Effector CD4-positive, alpha-beta T cell (primary cell): ENCODE measurements around the gene ASCC3.
"Not testable (repeated sequence)": the region's sequence is repeated elsewhere in the genome, so short reads cannot be mapped to it uniquely, and the experiment has no call there.

Experiments
- DNase-seq: peaks from one replicate; pipeline ENCODE4 v3.0.0-alpha.2; 2020

The ASCC3 gene

DNA sequence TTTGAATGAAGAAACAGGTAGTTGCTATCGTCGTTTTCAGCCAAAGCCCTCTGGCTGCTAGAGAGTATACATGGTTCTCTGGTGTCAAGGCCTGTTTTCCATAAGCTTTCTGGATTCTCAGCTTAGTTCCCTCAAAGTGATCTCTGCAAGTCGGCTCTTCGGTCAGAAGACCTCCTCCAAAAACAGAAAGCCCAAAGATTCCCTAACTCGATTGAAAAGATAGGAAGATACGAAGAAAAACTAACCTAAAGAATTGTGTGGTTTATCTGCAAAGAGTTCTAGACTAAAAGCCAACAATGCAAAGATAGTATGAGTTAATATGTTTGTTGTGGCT lies 545 bp upstream of the ASCC3 start:
- no peak for DNase-seq

DNA sequence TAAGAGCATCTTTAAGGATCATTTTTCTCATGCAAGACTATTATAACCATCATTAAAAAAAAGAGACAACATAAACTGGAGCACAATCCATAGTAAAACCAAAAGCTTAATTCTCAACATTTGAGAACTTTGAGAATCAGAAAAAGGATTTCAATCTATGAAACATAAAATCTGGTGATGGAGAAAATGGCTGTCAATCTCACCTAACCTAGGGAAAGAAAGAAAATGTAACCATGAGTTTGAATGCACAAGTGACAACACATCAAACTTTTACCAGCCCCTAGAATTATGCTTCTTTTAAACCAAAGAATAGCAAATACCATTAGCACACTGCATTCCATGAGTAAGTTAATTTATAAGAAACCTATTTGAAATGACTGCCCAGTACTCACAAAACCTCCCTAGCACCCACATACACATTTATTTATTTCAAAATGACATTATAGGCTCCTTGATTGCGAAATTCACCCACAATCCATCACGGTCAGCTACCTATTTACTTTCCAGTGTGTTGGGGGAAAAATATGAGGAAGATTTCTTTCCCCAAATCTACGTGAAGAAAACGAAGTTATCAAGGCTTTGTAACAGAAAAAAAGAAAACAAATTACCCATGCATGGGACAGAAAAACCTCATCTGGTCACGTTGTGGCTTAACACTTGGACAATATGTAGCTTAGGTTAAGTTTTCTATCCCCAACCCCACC lies 828 bp downstream of the ASCC3 start:
- DNase-seq, result no peak

DNA sequence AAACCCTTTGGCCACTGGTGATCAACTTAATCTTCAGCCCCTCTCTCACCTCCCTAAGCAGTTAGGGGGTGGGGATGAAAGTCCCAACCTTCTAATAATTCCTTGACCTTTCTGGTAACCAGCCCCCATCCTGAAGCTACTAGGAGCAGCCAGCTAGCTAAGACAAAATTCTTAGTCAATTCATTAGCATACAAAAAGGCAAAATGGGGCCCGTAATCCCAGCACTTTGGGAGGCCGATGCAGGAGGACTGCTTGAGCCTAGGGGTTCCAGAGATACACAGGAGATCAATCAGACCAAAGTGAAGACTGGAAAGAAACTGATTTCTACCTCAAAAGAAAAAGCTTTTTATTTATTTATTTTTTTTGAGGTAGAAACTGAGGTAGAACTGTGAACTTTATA lies 1.8 kb downstream of the ASCC3 start:
- no peak for DNase-seq

DNA sequence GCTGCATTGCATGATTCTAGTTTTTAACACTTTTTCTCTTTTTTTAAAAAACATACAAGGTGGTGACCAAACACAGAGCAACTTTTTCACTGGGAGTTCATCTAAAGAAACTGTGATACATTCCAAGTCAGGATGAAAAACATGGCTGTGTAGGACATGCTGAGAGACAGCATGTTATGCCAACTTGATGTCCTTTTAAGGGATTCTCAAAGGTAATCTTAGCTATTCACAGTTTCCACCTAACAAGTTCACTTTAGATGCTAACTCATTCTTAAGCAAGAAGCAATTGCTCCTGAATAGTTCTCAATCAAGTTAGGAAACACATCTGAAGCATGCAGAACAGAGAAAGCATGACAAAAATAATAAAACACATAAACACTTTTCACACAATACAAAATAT lies 3.3 kb downstream of the ASCC3 start:
- DNase-seq, result no peak

DNA sequence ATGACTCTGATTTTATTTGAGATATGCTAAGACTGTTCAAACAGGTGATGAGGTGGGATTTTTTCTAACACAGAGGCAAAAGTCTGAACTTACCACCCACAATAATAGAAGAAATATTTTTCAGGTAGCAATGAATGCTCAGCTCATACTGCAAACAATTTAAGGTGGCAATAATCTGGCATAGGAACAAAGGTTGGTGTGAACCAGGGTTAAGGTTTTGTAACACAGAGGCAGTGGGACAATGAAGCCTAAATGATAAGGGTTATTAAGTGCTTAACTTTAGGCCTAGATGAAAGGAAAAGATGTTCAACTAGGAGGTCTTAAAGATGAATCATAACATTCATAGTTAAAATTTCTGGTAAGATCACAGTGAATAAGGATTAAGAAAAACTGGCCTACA lies 4.9 kb downstream of the ASCC3 start:
- no peak for DNase-seq

DNA sequence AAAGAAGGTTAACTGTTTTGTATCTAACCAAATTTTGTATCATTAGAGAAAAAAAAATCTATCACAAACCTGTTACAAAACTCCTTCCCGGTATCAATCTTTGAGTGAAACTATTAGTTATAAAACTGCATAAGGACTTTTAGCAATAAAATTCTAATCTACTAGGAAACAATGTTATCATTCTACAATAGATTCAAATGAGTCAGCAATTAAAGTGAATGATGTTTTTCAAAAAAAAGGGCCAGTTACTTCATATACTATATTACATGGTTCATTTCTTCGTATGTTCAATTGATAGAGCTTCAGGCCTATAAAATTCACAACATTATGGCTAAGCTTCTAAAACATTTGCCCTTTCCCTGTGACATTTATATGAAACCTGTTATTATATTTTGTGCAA lies 15.6 kb downstream of the ASCC3 start:
- DNase-seq, result no peak

DNA sequence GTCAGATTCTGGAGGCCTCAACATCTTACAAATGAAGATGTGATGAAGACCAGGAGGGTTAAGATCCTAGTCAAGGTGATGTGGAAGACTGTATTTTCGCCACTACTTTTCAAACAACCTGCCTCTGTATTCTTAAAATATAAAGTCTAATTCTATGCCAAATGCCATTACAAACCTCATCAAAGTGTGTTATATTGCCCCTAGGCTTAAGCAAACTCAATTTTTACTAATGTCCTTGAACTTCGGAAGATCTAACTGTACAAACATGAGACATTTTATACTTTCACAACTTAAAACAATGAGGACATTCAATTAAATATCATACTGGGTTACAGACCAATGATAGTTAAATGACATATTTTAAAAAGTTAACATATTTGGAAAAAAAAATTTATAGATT lies 19.1 kb downstream of the ASCC3 start:
- no peak for DNase-seq

DNA sequence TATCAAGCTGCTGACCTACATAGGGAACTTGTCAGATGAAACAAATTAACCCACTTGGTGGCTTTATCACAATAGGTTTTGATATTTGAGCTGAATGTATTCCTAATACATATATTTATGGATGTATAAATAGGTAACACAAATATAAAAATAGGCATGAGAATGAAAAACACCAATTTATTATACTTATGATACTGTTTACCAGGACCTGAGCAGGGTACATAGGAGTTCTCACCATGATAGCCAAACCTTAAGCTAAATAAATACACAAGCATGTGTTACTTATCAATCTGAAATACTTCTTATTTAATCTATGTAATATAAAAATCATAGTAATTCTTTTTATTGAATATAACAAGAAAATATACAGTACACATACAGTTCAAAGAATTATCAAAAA lies 25.0 kb downstream of the ASCC3 start:
- no peak for DNase-seq

DNA sequence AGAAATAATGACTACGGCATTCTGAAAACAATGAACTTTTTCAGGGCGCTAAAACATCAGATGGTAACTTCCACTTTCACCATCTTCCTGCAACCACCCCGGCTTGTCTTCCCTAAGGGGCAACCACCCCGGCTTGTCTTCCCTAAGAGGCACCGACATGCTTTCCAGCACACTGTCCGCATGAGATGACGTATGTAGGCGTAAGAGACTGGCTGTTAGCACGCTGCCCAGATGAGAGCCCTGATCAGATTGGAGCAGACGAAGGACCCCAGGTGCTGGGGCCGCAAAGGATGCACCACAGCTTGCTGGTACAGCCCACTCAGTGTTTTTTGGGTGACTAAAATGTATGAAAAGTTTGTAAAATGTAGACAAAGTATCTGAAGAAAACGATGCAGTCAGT lies 29.3 kb downstream of the ASCC3 start:
- no peak for DNase-seq

DNA sequence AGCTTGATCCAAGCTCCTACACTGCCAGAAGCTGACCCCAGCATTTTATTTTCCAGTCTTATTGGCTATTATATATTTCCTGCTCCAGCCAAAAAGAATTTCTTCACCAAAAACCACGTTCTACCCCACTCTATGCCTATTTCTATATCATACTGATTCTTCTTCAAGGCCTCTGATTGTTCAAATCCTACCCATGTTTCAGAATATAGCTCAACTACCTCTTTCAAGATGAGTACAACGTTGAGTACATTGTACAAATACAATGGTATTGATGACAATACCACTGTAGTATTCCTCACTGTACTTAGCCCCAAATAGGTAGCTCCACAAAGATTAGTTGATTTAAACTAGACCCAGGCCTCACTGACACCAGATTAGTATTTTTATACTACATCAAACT lies 31.0 kb downstream of the ASCC3 start:
- DNase-seq, result no peak

DNA sequence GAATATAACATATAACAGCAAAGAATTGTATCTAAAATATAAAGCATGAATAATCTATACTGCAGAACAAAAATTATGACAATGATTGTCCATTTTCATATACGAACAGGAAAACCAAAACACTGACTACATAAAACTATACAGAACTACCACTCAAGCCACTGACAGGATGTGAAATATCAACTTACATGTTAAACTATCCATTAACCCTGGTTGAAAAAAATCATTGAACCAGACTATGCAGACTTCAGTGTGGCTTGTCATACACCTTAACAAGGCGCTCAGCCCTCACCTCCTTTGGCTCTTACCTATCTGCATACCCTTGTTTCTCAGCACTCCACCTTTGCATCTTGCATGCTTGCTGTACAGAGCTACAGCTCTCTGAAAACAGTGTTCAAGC lies 34.9 kb downstream of the ASCC3 start:
- no peak for DNase-seq

DNA sequence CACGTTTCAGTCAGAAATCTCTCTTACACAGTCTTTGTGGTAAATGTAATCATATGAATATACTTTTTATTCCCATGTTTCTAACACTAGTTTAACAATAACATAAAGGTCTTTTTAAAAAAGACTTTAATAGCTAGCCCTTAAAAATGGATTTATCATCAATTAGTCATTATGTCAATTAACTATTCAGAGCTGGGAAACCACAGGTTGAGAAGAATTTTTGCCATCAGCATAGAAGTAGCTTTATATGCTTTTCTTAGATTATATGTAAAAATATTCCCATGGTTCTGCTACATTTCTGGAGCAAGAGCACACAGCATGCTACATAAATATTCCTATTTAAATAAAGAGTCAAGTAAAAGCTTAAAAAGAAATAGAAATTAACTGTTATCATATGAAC lies 35.5 kb downstream of the ASCC3 start:
- DNase-seq, result no peak

DNA sequence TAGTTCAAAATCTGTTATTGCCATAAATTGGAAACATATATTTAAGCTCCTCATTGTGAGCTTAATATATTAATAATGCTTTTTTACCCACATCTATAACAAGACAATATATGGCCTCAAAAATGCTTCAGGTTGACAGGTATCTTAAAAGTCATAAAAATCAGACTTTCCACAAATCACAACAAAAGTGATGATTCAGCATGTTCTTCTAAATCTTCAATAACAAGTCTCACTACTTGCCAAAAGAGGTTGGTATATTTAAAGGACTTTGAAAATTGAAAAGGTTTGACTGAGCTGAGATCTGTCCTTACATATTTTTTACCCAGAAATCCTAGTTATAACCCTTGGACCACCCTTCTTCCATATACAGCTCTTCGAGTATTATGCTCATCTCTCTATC lies 41.7 kb downstream of the ASCC3 start:
- no peak for DNase-seq

DNA sequence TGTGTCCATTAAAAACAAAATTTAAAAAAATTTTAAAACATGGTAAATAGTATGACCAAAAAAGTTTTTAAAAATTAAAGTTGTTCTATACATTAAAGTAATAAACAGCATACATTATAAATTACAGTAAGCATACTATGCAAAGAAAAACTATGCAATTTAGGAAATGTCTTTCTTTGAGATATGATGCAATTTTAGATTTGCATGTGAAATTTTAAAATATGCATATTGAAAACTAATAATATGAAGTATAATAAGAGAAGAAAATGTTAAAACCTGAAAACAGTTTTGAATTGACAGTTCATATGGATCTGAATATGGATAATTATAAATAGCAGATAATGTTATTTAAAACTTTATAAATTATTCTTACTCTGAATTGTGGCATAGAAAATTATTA lies 43.1 kb downstream of the ASCC3 start:
- no peak for DNase-seq

DNA sequence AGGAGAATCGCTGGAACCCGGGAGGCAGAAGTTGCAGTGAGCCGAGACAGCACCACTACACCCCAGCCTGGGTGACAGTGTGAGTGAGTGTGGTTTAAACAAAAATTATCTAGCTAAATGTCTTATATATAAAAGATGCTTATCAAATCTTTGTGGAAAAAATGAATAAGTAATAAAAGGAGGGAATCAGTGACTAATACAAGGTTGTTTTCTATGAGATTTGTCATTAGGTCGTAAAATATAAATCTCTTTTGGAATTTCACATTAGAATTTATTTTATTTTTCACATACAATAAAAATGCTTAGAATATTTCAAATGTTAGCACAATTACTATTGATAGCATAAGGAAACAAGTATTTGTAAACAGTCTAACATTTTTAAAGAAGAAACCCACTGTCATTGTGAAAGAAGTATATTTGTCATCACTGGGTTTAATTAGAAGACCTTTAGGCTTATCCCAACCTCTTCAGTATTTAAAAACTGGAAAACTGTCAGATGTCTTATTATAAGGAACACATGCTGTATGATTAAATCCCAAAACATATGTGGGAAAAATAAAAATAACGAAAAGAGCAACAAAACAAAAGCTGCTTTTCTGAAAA lies 47.1 kb downstream of the ASCC3 start:
- no peak for DNase-seq

DNA sequence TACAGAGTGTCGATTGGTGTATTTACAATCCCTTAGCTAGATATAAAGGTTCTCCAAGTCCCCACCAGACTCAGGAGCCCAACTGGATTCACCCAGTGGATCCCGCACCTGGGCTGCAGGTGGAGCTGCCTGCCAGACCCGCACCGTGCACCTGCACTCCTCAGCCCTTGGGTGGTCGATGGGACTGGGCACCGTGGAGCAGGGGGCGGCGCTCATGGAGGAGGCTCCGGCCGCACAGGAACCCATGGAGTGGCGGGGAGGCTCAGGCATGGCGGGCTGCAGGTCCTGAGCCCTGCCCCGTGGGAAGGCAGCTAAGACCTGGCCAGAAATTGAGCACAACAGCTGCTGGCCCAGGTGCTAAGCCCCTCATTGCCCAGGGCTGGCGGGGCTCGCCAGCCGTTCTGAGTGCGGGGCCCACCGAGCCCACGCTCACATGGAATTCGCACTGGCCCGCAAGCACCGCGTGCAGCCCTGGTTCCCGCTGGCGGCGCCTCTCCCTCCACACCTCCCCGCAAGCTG lies 52.0 kb downstream of the ASCC3 start:
- DNase-seq, result not testable (repeated sequence)

DNA sequence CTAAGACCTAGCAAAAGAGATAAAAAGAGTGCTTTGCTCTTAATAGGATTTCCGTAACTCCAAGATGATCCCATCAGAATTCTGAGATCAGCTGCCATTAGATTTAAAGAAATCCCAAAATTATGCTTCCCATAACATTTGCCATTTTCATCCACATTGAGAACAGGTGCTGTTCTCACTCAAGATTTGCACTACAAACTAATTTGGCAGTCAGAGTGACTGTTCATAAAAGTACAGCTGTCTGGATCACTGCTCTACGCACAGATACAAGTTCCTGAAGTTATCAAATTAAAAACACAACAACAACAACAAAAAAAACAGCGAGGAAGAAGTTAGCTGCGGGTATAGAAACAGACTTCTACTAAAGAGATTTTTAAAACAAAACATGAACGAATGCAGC lies 58.1 kb downstream of the ASCC3 start:
- DNase-seq, result no peak

DNA sequence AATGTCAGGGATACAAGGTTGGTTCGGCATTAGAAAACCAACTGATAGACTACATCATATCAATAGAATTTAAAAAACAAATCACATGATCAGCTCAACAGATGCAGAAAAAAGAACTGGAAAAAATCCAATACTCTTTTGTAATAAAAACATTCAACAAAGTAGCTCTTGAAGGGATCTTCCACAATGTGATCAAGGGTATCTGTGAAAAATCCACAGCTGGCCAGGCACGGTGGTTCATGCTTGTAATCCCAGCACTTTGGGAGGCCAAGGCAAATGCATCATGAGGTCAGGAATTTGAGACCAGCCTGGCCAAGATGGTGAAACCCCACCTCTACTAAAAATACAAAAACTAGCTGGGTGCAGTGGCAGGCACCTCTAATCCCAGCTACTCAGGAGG lies 63.1 kb downstream of the ASCC3 start:
- DNase-seq, result no peak

DNA sequence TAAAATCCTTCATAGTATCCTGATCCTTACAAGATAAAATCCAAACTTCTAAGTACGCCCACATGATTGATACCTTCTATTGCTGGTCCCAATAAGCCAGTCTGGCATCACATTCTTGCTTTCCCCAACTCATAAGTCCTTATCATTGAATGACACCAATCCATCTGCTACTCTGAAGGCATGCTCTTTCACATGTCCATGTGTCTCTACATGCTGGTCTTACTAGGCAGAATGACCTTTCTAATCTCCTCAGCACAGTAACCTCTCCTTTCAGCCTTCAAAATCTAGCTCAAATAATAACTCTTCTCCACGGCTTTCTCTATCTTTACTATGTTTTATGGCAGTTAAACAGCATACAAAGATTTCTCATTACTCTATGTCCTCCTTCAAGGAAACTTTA lies 71.1 kb downstream of the ASCC3 start:
- no peak for DNase-seq

DNA sequence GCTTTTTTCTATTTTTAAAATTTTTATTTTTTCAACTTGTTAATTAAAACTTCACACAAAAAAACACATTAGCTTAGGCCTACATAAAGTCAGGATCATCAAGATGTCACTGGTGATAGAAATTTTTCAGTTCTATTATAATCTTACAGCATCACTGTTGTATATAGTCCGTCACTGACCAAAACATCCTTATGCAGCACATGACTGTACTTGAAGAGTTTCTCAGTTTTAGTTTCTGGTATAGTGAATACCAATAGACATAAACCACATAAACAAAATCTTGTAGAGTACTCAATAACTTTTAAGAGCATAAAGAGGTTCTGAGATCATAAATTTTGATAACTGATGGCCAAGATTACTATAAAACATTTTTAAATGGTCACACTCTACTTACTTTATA lies 71.8 kb downstream of the ASCC3 start:
- DNase-seq, result no peak

DNA sequence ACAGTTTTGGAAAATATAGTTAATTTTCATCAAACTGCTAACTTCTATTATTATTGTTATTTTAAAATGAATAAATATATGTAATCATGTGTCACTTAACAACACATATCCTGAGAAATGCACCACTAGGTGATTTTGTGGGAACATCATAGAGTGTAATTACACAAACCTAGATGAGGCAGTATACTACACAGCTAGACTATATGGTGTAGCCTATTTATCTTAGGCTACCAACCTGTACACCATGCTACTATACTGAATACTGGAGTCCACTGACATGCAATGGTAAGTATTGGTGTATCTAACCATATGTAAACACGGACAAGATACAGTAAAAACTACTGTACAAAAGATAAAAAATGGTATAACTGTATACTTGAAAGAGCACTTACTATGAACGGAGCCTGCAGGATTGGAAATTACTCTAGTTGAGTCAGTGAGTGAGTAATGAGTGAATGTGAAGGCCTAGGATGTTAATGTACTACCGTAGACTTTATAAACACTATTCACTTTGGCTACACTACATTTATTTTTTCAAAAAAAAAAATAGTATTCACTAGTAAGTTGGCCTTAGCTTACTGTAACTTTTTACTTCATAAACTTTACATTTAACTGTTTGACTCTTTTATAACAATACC lies 72.4 kb downstream of the ASCC3 start:
- DNase-seq, result no peak

DNA sequence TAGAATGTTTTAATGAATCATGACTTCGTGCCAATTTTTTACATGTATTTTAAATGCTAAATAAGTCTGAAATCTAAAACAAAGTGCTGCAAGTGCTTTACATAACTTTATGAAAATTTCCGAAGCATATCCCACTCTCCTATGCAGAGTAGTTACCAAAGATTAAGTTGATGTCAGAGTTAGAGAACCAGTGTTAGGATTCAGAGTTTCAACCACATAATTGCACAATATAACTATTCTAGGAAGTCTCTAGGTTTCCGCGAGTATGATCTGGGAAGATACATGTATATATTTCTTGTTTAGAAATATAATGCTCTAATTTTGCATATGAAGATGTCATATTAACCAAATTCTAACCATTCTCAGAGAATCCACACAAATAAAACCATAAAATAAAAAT lies 74.8 kb downstream of the ASCC3 start:
- DNase-seq, result no peak

DNA sequence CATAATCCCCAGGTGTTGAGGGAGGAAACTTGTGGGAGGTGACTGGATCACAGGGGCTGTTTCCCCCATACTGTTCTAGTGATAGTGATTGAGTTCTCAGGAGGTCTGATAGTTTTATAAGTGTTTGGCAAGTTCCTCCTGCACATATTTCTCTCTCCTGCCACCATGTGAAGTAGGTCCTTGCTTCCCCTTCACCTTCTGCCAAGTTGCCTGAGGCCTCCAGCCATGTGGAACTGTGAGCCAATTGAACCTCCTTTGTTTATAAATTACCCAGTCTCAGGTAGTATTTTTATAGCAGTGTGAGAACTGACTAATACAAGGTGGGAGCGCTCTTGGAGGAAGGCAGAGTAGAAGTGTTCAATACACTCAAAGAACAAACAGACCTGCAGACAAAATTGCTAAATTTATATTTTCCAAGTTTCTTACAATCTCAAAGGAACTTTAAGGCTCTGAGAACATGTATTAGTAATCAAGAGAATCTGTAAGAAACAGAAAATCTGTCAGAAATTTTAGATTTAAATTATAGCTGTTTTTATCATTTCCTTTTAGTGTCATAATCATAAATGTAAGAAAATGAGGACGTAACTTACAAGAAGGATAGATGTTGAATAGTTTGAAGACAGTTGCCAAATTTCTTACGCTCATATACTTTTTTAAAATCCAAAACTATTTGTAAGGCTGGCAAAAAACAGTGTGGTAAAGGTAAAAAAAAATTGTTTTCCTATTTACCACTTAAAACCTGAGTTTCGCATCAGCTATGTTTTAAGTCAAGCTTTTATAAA lies 77.7 kb downstream of the ASCC3 start:
- DNase-seq, result no peak

DNA sequence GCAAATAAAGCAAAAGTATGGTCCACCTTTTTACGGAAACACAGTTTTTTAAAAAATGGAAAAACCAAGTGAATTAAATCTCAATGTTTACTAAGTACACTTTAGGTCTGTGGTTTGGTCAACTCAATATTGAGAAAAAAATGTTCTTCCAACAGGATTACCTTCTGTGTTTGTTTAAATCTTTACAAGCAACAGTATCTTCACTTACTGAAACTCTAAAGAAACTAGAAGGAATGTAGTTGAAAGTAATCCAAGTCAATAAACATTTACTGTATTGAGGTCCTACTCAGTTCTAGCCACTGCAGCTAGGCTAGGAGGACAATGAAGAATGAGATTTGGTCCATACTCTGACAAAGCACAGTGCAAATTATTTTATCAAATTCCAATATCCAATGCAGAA lies 80.1 kb downstream of the ASCC3 start:
- DNase-seq, result no peak
